GM21737 (cell line): Measurements from ENCODE around the gene TEX30.

Source experiments
- ATAC-seq: cut with Tn5 transposase; IDR thresholded peaks from one replicate; pipeline ENCODE4 v1.9.1; 2021; ENCODE audit warnings: mild to moderate bottlenecking, moderate library complexity; ENCODE audit not compliant: unreplicated experiment

Gene TEX30

DNA sequence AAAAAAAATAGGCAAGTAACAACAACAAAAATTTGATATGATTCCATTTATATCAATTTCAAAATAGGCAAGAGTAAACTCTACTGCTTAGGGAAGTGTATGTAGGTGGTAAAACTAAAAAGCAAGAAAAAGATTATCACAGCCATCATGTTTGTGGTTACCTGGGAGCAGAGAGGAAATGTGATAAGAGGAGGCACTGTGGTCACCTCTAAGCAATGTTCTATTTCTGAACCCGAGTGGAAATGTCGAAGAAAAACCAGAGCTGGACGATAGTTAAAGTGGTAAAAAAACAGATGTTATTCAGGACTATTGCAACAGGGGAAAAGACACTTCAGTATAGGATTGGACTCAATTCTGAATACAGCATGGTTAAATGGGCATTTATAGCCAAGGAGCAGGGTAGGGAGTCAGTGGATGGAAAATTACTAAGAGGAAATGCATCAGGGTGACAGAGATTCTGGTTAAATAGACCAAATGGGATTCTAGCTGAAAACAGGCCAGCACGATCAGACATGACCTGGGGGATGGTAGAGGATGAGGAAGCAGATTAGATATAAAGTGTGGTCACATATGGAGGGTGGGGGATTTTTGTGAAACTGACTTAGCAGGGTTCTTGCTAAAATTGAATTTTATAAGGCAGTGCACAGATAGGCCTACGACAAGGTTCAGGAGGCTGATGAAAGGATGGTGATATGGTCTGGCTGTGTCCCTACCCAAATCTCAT is 6.0 kb upstream of the TEX30 start:
- no peak for ATAC-seq

DNA sequence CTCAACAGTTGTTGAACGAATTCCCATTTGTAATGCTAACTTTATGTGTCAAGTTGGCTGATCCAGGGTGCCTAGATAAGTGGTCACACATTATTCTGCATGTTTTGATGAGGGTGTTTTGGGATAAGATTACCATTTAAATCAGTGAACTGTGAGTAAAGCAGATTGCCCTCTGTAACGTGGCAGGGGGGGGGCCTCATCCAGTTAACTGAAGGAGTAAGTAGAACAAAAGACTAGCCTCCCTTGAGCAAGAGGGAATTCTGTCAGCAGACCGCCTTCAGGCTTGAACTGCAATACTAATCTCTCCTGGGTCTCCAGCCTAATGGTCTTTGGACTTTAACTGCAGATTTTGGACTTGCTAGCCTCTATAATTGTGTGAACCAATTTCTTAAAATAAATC is 4.2 kb upstream of the TEX30 start:
- ATAC-seq = no peak

DNA sequence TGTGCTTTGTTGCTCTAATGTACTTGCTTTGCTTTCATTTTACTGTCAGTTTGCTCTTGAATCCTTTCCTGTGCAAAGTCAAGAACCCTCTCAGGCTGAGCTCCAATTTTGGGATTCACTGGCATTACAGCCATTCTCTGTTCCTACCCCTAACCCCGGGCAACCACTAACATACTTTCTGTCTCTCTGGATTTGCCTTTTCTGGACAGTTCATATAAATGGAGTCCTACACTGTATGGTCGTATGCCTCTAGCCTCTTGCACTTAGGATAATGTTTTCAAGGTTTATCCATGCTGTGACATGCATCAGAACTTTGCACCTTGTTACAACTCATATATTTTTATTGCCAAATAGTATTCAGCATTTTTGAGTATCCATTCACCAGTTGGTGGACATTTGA is 2.7 kb upstream of the TEX30 start:
- ATAC-seq = no peak

DNA sequence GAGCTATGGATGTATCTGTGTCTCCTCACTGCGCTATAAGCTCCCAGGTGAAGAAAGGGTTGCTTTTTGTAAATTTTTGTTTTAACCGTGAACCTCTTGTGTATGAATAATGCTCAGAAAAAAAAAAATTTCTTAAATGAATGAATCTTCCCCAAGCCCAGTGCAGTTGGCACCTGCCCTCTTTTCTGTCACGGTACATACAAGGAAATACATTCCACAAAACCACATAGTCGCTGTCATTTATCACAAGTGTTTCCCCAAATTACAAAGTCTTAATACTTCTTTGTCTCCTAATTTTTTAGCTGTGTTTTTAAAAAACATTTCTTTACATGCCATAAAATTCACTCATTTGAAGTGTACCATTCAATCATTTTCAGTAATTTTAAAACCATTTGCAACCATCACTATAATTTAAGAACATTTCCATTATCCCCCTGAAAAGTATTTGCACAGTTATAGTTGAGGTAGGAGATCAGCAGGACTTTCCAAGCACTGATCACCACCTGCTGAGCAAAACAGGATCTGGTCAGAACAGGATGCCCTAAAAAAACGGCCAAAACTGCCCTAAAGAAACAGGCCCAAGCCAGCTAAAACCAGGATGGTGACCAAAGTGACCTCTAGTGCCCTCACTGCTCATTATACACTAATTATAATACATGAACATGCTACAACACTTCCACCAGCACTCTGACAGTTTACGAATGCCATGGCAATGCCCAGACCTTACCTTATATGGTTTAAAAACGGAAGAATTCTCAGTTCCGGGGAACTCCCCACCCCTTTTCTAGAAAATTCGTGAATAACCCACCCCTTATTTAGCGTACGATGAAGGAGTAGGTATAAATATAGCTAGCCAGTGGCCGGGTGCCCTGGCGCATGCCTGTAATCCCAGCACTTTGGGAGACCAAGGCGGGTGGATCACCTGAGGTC is 1.3 kb upstream of the TEX30 start:
- ATAC-seq = no peak

DNA sequence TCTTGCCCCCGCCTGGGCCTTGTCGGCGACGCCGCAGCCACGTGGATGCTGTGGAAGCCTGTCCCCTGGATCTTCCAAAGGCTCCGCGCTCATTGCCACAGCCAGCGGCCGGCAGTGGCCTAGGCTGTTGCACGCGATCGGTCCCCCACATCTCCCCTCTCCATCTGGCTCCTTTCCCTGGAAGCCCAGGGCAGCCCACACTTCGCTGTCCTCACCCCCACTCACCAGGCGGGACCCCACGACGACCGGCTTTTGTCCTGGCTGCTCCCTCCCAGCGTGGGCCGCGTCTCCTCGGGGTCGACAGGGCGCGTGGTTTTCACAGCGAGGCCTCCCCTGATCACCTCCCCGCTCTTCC is 605 bp upstream of the TEX30 start:
- no peak for ATAC-seq

DNA sequence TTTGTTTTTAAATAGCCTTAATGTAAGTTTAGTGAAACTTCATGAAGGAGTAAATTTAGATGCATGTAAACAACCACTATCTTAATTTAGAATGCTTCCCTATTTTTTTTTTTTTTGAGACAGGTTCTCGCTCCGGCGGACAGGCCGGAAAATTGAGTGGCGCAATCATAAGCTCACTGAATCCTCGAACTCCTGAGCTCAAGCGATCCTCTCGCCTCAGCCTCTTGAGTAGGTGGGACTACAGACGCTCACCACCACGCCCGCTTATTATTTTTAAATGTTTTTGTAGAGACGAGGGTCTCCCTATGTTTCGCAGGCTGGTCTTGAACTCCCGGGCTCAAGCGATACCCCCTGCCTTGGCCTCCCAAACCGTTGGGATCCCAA is 1.6 kb downstream of the TEX30 start:
- no peak for ATAC-seq

DNA sequence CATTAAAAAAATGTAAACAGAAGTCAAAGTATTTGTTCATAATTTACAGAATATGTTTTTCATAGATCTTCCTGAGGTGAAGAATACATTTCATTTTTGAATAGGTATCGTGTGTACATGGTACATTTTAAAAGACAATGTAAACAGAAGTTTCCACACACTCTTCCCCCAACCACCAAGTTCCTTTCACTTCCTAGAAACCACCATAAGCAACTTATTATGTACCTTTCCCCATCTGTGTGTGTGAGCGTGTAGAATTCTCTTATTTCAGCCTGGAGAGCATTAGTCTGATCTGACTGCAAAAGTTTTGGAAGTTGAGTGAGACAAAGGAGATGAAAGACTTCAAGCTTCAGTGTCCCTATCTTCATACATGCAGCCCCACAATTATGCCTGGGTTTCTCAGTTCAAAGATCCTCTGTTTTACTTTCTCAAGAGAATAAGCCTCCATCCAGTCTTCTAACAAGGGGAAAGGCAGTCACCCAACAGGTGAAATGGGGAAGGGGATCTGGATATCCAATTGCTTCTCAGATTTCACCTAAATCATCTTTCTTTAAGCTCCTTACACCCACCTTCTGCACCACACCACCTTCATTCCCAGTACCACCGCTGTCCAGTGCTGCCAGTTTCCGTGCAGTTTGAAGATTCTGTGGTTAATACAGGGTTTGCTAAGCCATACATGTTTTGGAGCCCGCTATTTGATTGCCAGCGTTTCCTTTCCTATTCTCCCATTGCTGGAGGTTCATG is 2.1 kb downstream of the TEX30 start:
- ATAC-seq = no peak

DNA sequence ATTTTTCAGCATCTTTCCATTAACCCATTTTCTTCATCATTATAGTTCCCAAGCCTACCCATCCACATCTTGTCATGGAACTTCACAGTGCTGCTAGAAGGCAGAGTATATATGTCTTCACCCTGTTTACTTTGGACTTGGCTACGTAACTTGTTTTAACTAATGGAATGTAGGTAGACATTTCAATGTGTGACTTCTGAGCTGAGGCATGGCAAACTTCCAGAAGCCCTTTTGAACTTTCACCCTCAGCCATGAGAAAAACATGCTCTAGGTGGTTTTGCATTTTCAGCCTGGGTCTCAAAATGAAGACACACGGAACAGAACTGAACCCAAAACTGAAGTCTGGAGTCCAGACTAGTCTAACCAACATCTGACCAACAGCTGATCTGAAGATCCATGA is 3.2 kb downstream of the TEX30 start:
- no peak for ATAC-seq

DNA sequence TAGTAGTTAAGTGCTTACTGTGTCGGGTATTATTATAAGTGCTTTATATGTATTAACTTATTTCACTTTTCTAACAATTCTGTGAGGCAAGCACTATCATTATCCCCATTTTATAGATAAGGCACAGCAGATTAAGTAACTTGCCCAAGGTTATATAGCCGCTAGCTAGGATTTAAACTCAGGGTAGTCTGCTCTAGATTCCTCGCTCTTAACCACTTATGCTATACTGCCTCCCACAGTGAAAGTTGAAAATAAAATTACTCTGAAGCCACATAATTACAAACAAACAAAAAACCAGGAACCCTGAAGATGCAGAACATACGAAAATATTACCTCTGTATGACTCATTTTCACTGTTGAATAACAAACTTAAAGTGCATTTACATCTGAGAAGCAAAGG is 3.9 kb downstream of the TEX30 start:
- ATAC-seq = no peak

DNA sequence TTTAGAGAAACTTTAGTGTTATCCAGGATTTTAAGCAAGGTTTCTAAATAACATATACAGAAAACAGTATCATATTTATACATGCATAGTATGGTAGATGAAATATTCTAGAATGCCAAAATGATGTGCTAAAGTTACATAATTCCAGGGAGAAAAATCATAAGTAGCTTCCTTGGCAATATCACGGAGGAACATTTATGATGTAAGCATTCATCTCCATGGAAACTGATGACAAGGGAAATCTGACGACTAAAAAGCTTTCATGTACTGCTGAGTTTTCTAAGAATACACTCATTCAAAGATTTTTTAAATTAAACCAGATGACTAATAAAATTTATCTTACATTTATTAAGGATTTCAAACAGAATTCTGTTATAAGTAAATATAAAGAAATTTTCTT is 4.7 kb downstream of the TEX30 start:
- no peak for ATAC-seq

DNA sequence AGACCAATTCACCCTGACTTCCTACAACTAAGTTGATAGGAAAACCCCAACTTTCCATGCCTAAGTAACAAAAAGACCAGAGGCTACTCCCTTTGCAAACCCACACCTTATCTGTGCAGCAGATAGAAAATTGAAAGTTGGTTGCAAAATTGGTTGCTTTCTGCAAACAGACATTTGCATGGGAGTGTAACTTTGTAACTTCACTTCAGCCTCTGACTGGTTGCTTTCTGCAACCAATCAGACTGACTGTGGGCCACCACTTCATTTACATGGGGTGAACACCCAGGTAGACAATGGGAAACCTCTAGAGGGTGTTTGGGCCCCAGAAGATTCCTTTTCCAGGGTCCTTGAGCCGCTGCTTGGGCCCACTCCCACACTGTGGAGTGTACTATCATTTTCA is 9.8 kb downstream of the TEX30 start:
- ATAC-seq = no peak

DNA sequence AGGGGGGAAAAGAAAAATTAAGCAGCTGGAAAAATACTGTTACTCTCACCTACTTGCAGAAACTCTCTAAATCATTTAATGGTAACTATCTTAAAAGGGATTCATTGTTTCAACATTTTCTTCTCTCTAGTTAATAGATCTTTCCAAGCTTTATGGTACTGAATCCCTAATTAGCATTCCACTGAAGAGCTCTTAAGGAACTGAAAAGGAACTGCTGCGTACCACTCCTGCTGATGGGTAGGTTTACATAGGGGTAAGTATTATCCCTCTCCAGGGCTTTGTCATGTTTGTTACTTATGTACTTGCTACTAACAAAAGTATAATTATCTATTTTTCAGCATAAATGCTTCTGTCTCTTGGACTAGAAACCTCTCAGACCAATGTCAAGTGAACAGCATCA is 12.5 kb downstream of the TEX30 start:
- ATAC-seq = no peak

DNA sequence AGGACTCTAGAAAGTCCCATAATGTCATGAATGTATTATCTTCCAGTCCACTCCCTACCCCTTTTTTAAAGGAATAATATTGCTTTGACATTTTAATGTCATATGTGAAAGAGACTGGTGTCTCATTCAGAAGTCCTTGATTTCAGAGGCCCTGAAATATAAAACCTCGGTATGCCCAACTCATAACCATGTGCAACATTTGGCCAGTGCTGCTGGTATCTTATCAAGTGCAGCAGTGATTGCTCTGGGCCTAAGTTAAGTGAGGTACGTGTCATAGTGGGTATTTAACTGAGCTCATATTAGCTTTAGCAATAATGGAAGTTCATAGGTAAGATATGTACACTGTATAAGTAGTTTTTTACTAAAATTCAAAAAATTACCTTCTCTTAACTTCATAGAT is 14.7 kb downstream of the TEX30 start:
- ATAC-seq = no peak

DNA sequence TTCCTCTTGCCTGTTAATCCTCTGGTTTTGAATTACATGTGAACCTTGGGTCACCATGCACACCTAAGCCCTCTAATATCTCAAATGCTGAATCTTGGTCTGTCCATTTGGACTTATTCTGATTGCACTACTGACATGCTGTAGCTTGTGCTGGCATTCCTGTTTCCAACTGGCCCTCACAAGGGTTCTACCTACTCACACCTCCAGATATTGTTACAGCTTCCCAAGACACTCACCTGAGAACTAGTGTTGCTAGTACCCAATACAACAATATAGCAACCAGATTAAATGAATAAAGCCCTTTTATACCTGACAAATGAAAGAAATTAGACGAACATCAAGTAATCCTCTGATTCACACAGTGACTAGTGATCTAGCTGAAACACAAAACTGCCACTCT is 16.6 kb downstream of the TEX30 start:
- no peak for ATAC-seq

DNA sequence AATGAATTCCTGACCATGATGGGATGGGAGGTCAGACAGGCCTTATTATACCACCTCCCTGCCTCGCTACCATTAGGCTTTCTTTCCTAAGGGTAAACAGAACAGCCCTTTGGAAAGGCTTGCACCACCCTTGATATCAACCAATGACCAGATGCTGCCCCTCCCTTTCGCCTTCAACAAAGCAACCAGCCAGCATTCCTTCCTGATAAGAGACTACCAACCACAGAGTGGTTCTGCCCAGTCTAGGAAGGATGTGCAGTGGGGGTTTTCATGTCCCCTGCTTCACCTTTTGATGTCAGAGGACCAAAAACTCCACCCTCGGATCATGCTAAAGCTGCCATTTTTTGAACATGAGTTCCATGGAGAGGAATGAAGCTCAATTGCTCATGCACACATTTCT is 21.7 kb downstream of the TEX30 start:
- no peak for ATAC-seq

DNA sequence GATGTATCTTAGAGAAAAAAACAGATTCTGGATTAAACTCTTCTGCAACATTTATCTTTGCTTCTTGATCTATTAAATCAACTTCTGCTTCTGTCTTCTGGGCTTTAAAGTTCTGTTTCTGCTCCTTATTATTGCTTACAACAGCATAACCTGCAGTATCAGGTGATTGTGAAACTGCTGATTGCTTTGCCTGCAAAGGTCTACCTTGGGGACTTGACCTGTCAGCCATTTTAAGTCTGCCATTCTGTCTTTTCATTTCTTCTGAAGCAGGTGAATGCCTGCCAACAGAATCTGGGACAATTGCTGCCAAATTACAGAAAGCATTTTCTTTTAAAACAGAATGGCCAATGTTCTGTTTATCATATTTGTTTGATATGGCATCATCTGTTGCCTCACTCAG is 31.1 kb downstream of the TEX30 start:
- ATAC-seq = no peak

DNA sequence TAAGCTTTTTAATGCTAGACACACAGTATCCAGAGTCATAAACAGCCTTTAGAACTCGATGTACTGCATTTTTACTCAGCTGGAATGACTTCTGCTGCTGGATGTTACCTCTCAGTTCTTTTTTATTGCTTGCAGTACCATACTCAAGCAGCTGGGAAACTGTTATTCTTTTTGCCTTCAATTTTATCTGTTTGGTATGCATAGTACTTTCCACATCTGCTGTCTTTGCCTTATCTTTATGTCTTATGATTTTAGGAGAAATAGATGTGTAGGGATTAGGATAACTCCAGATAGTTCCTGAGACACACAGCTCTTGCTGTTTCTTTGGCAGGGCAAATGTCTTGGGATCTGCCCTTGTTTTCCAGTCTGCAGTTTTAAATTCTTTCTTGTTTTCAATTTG is 31.5 kb downstream of the TEX30 start:
- ATAC-seq = no peak

DNA sequence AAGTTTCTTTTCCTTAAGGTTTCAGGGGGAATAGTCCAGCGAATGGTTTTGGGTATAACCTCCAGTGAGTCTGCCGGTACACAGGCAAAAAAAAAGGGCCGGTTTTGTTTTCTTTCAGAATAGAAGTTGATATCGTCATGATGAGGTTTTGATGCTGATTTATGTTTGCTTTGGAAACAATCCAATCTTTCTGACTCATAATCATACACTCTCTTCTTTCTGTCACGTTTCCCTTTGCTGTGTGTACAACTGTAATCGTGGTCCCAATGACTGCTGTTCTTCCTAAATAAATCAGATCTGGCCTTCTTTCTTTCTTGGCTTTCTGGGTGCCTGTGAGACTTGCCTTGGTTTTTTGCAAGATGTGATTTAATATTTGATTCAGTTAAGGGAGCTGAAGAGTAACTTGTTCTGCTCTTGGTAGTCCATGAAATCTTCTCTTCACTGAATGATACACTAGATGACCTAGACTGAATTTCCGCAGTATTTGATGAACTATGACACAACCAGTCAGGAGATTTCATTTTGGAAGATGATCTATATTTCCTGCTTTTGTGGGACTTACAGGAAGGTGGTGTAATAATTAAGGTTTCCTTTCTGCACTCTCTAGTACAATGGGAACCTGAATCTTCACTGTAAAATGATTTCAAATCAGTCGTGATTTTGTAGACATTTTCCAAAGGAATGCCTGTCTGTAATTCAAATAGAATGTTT is 43.9 kb downstream of the TEX30 start:
- no peak for ATAC-seq

DNA sequence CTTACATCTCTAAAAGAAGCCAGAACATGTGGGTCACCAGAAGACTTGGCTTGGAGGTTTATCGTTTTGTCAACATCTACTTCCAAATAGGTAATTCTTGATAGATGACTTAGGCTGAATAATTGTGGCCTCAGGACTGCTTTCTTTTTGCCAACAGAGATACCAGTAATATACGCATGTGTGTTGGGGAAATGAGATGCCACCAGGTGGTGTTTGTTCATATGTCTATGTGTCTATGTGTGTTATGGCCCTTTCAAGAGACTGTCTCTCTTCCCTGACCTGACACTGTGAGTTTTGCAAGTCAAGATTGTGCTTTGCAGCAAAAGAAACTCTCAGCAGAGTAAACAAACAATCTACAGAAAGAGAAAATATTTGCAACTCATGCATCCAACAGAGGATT is 47.2 kb downstream of the TEX30 start:
- no peak for ATAC-seq

DNA sequence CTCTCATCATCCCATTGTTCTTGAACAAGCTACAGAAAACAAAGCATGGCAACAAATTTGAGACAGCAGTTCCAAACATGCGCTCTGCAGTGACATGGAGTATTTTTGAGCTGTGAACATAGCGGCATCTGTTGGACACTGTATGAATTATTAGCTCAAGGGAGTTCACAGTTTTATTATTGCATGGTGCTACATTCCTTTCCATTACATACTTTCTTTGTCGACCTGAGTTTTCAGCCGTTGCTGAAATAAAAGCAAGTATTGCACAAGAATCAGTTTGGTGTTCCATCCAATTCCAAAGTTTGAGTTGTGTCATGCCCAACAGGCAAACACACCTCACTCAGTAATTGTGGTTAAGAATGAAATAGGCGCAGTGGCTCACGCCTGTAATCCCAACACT is 48.7 kb downstream of the TEX30 start:
- ATAC-seq = no peak

DNA sequence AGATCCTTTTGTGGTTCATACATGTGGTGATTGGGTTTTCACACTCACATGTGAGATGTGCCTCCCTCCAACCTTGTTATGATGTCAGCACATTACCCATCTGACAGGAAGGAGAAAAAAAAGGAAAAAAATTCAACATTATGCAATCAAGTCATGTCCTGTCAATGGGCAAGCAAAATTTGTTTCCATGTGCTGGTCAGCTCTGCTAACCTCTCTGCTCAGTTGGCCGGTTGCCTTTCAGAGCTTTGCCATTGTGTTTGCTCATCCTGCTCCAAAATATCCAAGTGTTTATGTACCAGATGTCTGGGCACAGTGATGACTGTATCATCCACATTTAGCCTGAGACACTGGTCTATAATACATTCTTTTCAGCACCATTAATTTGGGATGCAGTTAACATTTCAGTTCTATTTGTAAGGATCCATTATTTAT is 51.8 kb downstream of the TEX30 start:
- no peak for ATAC-seq
